Type B pancreatic cell (in vitro differentiated cells): Measurements from ENCODE around the gene EIF4G3. TPM values are rescaled to one million over a fixed set of nuclear protein-coding genes. Genes with fewer than 3 reads are reported as not detected.

Experiments
- DNase-seq: peaks from one replicate; pipeline ENCODE4 v3.0.0; 2021; ENCODE audit warnings: mixed read lengths; ENCODE audit not compliant: unreplicated experiment; ENCODE audit errors: extremely low spot score
- H3K27ac Mint-ChIP-seq: 2 replicates; pipeline ENCODE4 v1.8.0; 2021; ENCODE audit warnings: mild to moderate bottlenecking, mixed read lengths
- H3K27me3 Mint-ChIP-seq: 2 replicates; pipeline ENCODE4 v1.8.0; 2021; ENCODE audit warnings: mixed read lengths
- H3K36me3 Mint-ChIP-seq: 2 replicates; pipeline ENCODE4 v1.8.0; 2021; ENCODE audit warnings: mixed read lengths
- H3K4me1 Mint-ChIP-seq: one replicate; pipeline ENCODE4 v1.8.0; 2021; ENCODE audit warnings: mixed read lengths; ENCODE audit not compliant: unreplicated experiment
- H3K4me3 Mint-ChIP-seq: 2 replicates; pipeline ENCODE4 v1.8.0; 2021; ENCODE audit warnings: mild to moderate bottlenecking, mixed read lengths
- H3K9me3 Mint-ChIP-seq: 2 replicates; pipeline ENCODE4 v1.8.0; 2021; ENCODE audit warnings: mixed read lengths
- CTCF ChIP-seq: fragments of 200-600 bp; sonication (generic); conservative IDR thresholded peaks from 2 replicates; pipeline ENCODE4 v1.5.0; 2021; ENCODE audit warnings: antibody characterized with exemption, mild to moderate bottlenecking
- total RNA-seq: library from RNA; stranded (reverse); gene quantifications from 2 replicates; pipeline ENCODE4 v1.2.1, GENCODE V29; 2021; ENCODE audit warnings: low replicate concordance

The EIF4G3 gene
- total RNA-seq, 1 donor from 2014 or later: 71.5 TPM

- Mint-ChIP-seq H3K9me3 (no peaks in the 10 kb centered on the region), H3K4me1 (no peaks in the 10 kb centered on the region), H3K36me3 (peaks cover 37% of the 10 kb centered on the region), H3K27me3 (no peaks in the 10 kb centered on the region), H3K27ac (no peak overlapping the region), H3K4me3 (no peak overlapping the region)
- no peak for TF ChIP-seq CTCF
- DNase-seq: no peak
Measured at GRCh38 chr1:21100481-21100921, 76.2 kb downstream of the EIF4G3 start.

GRCh38 chr1:21099869-21100131 lies 76.9 kb downstream of the EIF4G3 start:
- no peaks in the 10 kb centered on the region for H3K9me3 Mint-ChIP-seq

GRCh38 chr1:21099034-21099868 lies 77.4 kb downstream of the EIF4G3 start:
- Mint-ChIP-seq H3K27me3 (no peaks in the 10 kb centered on the region), H3K4me3 (no peak overlapping the region), H3K9me3 (no peaks in the 10 kb centered on the region), H3K4me1 (no peaks in the 10 kb centered on the region), H3K36me3 (peaks cover 36% of the 10 kb centered on the region), H3K27ac (no peak overlapping the region)
- DNase-seq: no peak
- no peak for TF ChIP-seq CTCF

More at GRCh38 chr1:21099869-21100131, 76.9 kb downstream of the EIF4G3 start:
- no peaks in the 10 kb centered on the region for H3K4me1 Mint-ChIP-seq
- TF ChIP-seq CTCF: no peak
- H3K36me3 Mint-ChIP-seq: peaks cover 39% of the 10 kb centered on the region
- no peaks in the 10 kb centered on the region for H3K27me3 Mint-ChIP-seq
- H3K4me3 Mint-ChIP-seq: no peak overlapping the region
- no peak overlapping the region for H3K27ac Mint-ChIP-seq
- no peak for DNase-seq

GRCh38 chr1:21098186-21098915 lies 78.3 kb downstream of the EIF4G3 start:
- Mint-ChIP-seq H3K27me3 (no peaks in the 10 kb centered on the region), H3K36me3 (peaks cover 36% of the 10 kb centered on the region), H3K27ac (no peak overlapping the region), H3K9me3 (no peaks in the 10 kb centered on the region), H3K4me1 (no peaks in the 10 kb centered on the region), H3K4me3 (no peak overlapping the region)
- DNase-seq: no peak
- TF ChIP-seq CTCF: no peak

- H3K9me3 Mint-ChIP-seq: no peaks in the 10 kb centered on the region
- H3K4me3 Mint-ChIP-seq: no peak overlapping the region
- no peak overlapping the region for H3K27ac Mint-ChIP-seq
- H3K36me3 Mint-ChIP-seq: peaks cover 32% of the 10 kb centered on the region
- DNase-seq: no peak
- no peak for TF ChIP-seq CTCF
- no peaks in the 10 kb centered on the region for H3K27me3 Mint-ChIP-seq
- H3K4me1 Mint-ChIP-seq: no peaks in the 10 kb centered on the region
Measured at GRCh38 chr1:21097729-21098128, 79.0 kb downstream of the EIF4G3 start.
